Ovary (tissue), 3 donors: ENCODE results near the gene VIPR2.

Source experiments
- POLR2A ChIP-seq: fragments of 450-650 bp; IDR thresholded peaks from one replicate; pipeline ENCODE4 v1.6.1; 2017; ENCODE audit warnings: antibody characterized with exemption, mild to moderate bottlenecking, moderate library complexity
- TF ChIP-seq, protein P1 (sequence below), 3 donors: fragments of 450-650 bp in 2 of 3; fragments of 200-600 bp in 1 of 3; IDR thresholded peaks; one replicate each; pipeline versions ENCODE4 v1.5.1 to v1.8.0; 2016 to 2022; ENCODE audit warnings: antibody characterized with exemption in 3 of 3, mild to moderate bottlenecking in 1 of 3
- donor health status: DM: no; HTN: no; CAD: no.

DNA sequence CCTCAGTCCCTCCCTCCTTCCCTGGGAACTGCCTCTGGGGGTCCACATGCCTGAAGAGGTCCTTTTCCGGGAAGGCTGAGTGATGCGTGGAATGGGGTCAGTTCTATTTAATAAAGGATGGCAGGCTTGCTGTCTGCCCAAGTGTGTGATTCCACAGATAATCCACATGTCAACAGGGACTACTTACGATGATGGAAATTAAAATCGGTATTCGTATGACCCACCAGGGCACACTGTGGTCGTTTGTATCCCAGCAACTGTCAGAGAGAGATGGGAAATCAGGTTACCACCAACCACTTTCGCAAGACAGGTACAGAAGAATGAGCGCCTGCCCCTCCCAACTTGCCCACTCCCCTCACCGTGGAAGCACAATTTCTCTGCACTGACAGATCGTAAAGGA lies 110.3 kb downstream of the VIPR2 start:
- no peak for TF ChIP-seq POLR2A
- TF ChIP-seq, protein P1, sequence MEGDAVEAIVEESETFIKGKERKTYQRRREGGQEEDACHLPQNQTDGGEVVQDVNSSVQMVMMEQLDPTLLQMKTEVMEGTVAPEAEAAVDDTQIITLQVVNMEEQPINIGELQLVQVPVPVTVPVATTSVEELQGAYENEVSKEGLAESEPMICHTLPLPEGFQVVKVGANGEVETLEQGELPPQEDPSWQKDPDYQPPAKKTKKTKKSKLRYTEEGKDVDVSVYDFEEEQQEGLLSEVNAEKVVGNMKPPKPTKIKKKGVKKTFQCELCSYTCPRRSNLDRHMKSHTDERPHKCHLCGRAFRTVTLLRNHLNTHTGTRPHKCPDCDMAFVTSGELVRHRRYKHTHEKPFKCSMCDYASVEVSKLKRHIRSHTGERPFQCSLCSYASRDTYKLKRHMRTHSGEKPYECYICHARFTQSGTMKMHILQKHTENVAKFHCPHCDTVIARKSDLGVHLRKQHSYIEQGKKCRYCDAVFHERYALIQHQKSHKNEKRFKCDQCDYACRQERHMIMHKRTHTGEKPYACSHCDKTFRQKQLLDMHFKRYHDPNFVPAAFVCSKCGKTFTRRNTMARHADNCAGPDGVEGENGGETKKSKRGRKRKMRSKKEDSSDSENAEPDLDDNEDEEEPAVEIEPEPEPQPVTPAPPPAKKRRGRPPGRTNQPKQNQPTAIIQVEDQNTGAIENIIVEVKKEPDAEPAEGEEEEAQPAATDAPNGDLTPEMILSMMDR (IDR thresholded peaks at IDR 0.05) = no peak
